Prostate gland (tissue), 2 donors: Measurements from ENCODE around the gene PROK2. TPM values are rescaled to one million over a fixed set of nuclear protein-coding genes. Genes with fewer than 3 reads are reported as not detected.

Experiments
- DNase-seq: peaks from one replicate; pipeline ENCODE4 v3.0.0-alpha.2; 2019; ENCODE audit warnings: low spot score
- H3K27ac ChIP-seq, 2 donors: fragments of 200-600 bp; sonication (generic); 2 replicates each; pipeline ENCODE4 v1.5.1; 2017 to 2019
- H3K27me3 ChIP-seq: fragments of 200-600 bp; sonication (generic); replicated peaks from 2 replicates; pipeline ENCODE4 v1.5.1; 2019; ENCODE audit not compliant: insufficient read depth
- H3K36me3 ChIP-seq, 2 donors: fragments of 200-600 bp; sonication (generic); 1 replicate in 1 of 2; 2 replicates in 1 of 2; pipeline versions ENCODE4 v1.5.1 to v1.8.1; 2017 to 2019
- H3K4me1 ChIP-seq: fragments of 200-600 bp; sonication (generic); replicated peaks from 2 replicates; pipeline ENCODE4 v1.5.1; 2019
- H3K4me3 ChIP-seq, 2 donors: fragments of 200-600 bp; sonication (generic); 2 replicates each; pipeline ENCODE4 v1.5.1; 2017 to 2019
- H3K9me3 ChIP-seq: fragments of 200-600 bp; sonication (generic); 2 replicates; pipeline ENCODE4 v1.5.1; 2017
- POLR2A ChIP-seq: fragments of 450-650 bp; IDR thresholded peaks from one replicate; pipeline ENCODE4 v1.6.1; 2016; ENCODE audit warnings: antibody characterized with exemption, mild to moderate bottlenecking
- POLR2AphosphoS5 ChIP-seq: sonication (generic); formaldehyde crosslinking; IDR thresholded peaks from one replicate; pipeline ENCODE4 v1.6.1; 2017; ENCODE audit warnings: antibody characterized with exemption
- WGBS: methylation state at CpG from one replicate; pipeline ENCODE4 v1.1.5; 2018; 5-methylcytosine and 5-hydroxymethylcytosine counted together
- intact Hi-C: fragments of 100-400 bp; cut with DNase I; formaldehyde crosslinking; loops from one replicate; pipeline ENCODE4 v1.14.2; 2022
- total RNA-seq, 2 donors: library from RNA; depleted of rRNA; stranded (reverse); fragments of >200 nt; gene quantifications; one replicate each; pipeline ENCODE4 v1.1.0, GENCODE V29; 2016
- TF ChIP-seq, protein P1 (sequence below), 4 experiments: fragments of 200-600 bp in 2 of 4; fragments of 450-650 bp in 2 of 4; sonication (generic) in 2 of 4; IDR thresholded peaks; 1 replicate in 3 of 4; 2 replicates in 1 of 4; pipeline ENCODE4 v1.5.1; 2016 to 2019; ENCODE audit warnings: antibody characterized with exemption in 4 of 4, mild to moderate bottlenecking in 2 of 4, moderate library complexity in 2 of 4

The PROK2 gene
- total RNA-seq, 2 donors from 2014 or later: 2.3 TPM; not detected in 1

DNA sequence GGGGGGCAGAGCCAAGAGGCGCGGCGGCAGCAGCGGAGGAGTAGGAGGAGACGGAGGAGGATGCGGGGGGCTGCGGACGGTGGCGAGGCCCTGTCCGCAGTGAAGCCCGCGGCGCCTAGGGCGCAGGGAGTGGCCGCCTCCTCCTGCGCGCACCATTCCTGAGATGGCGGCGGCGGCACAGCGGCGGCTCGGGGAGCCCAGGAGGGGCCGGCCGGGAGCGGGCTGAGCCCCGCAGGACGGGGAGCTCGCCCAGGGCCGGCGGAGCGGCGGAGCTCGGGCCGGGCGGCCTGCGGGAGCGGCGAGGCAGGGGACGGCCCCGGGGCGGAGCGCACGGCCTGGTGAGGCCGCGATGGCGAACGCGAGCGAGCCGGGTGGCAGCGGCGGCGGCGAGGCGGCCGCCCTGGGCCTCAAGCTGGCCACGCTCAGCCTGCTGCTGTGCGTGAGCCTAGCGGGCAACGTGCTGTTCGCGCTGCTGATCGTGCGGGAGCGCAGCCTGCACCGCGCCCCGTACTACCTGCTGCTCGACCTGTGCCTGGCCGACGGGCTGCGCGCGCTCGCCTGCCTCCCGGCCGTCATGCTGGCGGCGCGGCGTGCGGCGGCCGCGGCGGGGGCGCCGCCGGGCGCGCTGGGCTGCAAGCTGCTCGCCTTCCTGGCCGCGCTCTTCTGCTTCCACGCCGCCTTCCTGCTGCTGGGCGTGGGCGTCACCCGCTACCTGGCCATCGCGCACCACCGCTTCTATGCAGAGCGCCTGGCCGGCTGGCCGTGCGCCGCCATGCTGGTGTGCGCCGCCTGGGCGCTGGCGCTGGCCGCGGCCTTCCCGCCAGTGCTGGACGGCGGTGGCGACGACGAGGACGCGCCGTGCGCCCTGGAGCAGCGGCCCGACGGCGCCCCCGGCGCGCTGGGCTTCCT lies 31.0 kb downstream of the PROK2 start, which contains the start of gene GPR27:
TSS of gene GPR27 (plus strand) at position 155 of the 909 bp plus-strand sequence. CDS start at position 350, 195 bp downstream.
- peak within 1 kb of the TSS; percentile 26 to 41 for H3K27ac ChIP-seq
- under 1% methylated on average over 115 of the region's 131 CpGs for WGBS

DNA sequence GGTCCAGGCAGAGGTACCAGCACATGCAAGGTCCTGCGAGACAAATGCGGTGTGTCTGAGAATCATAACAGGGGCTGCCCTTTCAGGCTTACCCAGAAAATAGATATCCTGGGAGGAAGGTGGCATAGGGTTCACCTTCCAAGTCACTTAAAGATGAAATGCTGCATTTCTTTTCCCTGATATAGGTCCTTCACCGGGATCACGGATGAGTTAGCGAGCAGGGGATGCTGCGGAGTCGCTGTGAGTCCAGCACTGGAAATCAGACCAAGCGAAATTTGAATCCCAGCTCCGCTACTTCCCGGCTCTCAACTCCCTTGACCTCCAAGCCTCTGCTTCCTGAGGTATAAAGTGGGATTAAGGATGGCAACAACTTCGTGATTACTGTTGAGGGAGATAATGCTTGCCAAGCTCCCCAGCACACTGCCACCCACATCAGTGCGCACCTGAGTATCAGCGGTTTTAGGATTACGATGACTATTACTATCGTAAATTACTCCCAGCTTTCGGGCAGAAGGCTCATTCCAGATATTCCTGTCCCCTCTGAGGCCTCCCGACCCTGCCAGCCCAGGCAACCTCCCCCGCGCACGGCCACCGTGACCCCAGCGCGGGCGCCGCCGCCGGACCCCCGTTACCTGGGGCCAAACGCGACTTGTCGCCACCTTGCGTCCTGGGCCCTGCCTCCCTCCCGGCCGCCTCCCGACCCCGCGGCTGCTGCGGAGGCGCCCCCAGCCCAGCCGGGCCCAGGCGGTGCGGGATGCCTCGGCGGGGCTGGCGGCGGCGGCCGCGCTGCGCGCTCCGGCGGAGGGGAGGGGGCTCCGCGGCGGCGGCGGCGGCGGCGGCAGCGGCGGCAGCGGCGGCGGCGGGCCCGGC lies 31.9 kb downstream of the PROK2 start:
- Histone ChIP-seq H3K9me3 (no peaks in the 10 kb centered on the region), H3K4me3 (peak overlapping the region; percentile 49), H3K36me3 (no peaks in the 10 kb centered on the region), H3K4me1 (no peaks in the 10 kb centered on the region), H3K27me3 (no peaks in the 10 kb centered on the region), H3K27ac (no peak overlapping the region)
- TF ChIP-seq POLR2A (no peak), POLR2AphosphoS5 (no peak)
- intact Hi-C loops: no loop called here
- no peak for DNase-seq
- WGBS: 14% methylated on average over 65 of the region's 68 CpGs

More for the DNA sequence above, 31.0 kb downstream of the PROK2 start, which contains the start of gene GPR27:
- DNase-seq: no peak
- Histone ChIP-seq H3K9me3 (no peaks in the 10 kb centered on the region), H3K27me3 (no peaks in the 10 kb centered on the region), H3K4me3 (peak within 1 kb of the TSS; percentile 49), H3K36me3 (no peaks in the 10 kb centered on the region), H3K4me1 (no peaks in the 10 kb centered on the region)
- intact Hi-C loops: no loop called here
- TF ChIP-seq, protein P1, sequence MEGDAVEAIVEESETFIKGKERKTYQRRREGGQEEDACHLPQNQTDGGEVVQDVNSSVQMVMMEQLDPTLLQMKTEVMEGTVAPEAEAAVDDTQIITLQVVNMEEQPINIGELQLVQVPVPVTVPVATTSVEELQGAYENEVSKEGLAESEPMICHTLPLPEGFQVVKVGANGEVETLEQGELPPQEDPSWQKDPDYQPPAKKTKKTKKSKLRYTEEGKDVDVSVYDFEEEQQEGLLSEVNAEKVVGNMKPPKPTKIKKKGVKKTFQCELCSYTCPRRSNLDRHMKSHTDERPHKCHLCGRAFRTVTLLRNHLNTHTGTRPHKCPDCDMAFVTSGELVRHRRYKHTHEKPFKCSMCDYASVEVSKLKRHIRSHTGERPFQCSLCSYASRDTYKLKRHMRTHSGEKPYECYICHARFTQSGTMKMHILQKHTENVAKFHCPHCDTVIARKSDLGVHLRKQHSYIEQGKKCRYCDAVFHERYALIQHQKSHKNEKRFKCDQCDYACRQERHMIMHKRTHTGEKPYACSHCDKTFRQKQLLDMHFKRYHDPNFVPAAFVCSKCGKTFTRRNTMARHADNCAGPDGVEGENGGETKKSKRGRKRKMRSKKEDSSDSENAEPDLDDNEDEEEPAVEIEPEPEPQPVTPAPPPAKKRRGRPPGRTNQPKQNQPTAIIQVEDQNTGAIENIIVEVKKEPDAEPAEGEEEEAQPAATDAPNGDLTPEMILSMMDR (IDR thresholded peaks at IDR 0.05): no peak
- TF ChIP-seq POLR2AphosphoS5 (no peak), POLR2A (no peak)

DNA sequence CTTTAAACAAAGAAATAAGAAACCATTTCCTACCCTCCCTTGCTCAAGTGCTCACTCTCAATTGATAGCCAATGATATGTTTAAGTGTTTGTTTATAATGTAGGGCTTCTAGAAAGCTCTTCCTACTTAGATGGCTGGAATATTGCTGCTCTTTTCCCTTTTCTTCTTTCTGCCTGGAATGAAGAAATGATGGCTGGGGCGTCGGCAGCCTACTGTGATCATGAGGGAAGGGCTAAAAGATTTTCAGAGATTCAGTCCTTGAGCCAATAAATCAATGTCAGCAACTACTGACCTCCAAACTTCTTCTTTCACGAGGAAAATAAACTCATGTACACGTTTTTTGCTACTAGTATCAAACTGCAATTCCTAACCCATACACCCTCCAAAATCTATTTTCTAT lies 33.3 kb downstream of the PROK2 start:
- intact Hi-C loops: no loop called here
- Histone ChIP-seq H3K4me1 (no peaks in the 10 kb centered on the region), H3K27ac (no peak overlapping the region), H3K36me3 (no peaks in the 10 kb centered on the region), H3K4me3 (no peak overlapping the region), H3K27me3 (no peaks in the 10 kb centered on the region), H3K9me3 (no peaks in the 10 kb centered on the region)
- no peak for DNase-seq
- WGBS: 92% methylated on average over 4 of the region's 4 CpGs
- TF ChIP-seq POLR2AphosphoS5: no peak

DNA sequence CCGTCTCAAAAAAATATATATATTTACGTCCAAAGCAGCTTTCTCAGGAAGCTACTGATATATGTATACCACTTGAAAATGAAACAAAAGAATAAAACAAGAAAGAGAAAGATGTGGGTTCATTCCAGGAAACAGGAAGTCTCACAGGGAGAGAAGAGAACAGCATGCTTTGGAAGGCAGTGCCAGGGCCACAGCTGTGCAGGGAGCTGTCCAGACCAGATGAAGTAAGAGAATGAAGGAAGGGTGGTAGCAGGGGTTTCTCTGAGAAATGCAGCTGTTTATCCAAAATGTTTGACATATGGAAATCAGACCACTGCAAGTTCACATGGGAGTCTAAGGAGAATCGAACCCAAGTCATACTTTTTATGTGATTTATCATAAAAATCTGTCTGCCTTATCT lies 40.2 kb downstream of the PROK2 start:
- intact Hi-C loops: no loop called here
- Histone ChIP-seq H3K27me3 (no peaks in the 10 kb centered on the region), H3K36me3 (no peaks in the 10 kb centered on the region), H3K27ac (no peak overlapping the region), H3K9me3 (no peaks in the 10 kb centered on the region), H3K4me1 (no peaks in the 10 kb centered on the region), H3K4me3 (no peak overlapping the region)
- WGBS: 88% methylated on average over 3 of the region's 3 CpGs
- TF ChIP-seq, protein P1 (IDR thresholded peaks at IDR 0.05): no peak
- no peak for TF ChIP-seq POLR2A
- no peak for TF ChIP-seq POLR2AphosphoS5
- no peak for DNase-seq

DNA sequence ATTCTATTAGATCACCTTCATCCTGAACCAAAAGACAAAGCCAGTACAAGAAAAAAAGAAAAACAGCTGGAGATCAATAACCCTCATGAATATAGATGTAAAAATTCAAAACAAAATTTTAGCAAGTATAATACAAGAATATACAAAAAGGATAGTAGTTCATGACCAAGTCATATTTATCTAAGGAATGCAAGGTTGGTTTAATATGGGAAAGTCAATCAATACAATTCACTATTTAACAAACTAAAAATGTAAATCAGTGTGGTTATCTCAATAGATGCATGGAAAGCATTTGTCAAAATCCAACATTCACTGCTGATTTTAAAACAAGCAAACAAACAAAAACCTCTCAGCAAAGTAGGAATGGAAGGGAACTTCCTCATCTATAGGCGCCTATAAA lies 42.3 kb downstream of the PROK2 start:
- no peak for TF ChIP-seq POLR2A
- TF ChIP-seq, protein P1 (IDR thresholded peaks at IDR 0.05): no peak
- TF ChIP-seq POLR2AphosphoS5: no peak
- no peak for DNase-seq
- H3K4me3 ChIP-seq: no peak overlapping the region
- intact Hi-C loops: no loop called here
- H3K4me1 ChIP-seq: no peaks in the 10 kb centered on the region
- H3K27me3 ChIP-seq: no peaks in the 10 kb centered on the region
- H3K36me3 ChIP-seq: no peaks in the 10 kb centered on the region
- H3K9me3 ChIP-seq: no peaks in the 10 kb centered on the region
- 100% methylated on average over 1 of the region's 1 CpG for WGBS
- no peak overlapping the region for H3K27ac ChIP-seq
